Measurements from ENCODE around the gene EXD3.

EXD3 gene

DNA sequence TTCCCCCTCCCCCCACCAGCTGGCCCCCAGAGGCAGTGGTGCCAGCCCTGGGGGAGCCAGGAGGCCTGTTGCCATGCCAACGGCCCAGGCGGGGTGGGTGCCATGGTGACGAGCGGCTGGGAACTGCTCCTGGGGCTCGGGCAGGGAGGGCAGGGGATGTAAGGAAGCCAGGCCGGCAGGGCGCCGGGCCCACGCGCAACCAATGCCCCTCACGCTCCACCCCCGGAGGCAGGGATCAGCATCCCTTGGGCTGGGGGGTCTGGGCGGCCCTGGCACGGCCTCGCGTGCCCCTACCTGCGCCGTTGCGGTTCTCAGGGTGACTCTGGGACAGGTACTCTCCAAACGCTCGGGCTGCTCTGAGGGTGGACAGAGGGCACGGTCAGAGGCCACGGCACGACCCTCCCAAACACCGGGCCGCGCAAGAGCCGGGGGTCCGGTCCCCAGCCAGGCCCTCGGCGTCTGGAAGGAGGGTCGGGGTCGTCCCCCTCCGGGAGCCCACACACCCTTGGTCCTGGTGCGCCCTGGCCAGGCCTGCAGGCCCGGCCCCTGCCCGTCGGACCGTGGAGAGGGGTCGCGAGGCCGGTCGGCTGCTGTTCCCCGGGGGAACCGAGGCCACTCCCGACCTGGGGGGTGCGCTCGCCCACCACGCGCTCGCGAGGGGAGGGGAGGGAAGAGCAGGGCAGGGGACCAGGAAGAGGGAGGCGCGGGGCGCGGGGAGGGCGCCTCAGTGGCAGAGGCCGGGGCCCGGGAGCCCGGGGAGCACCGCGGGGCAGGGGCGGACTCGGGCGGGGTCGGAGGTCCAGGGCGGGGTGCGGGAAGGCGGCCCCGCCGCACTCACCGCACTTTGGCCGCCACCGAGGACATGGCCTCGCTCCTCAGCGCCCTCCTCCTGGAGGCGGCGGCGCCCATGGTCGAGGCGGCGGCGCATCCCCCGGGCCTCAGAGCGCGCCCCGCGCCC lies 35.5 kb upstream of the EXD3 start:
- DNase-seq, result no peak

DNA sequence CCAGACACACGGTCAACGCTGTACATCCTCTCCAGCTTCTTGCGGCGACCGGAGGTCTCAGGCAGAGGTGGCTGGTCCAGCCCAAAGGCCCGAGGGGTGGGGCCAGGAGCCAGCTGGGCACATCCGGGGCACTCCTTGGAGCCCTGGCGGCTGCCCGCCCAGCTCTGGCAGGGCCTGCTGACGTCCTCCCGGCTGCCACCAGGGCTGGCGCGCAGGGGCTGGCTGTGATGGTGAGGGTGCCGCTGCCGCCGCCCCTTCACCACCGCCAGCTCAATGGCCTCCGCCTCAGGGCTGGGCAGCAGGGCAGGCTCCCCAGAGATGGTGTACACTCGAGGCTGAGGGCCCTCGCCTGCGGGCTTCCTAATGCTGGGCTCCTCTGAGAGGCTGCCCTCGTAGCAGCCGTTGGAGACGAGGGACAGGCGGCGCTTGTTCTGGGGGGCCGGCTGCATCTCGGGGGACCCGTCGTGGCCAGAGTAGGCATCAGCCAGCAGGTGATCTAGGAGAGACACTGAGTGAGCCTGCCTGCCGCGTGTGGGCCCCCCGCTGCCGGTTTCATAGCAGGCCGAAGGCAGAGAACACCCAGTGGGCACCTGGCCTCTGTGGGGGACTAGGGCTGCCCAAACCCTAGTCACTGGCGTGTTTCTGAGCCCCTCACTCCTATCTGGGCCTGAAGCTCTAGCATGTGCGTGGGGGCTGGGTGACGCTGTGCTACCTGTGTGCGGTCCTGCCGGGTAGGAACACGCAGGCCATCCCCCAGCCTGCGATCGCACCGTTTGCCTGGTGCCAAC lies 34.6 kb upstream of the EXD3 start:
- DNase-seq, result no peak

DNA sequence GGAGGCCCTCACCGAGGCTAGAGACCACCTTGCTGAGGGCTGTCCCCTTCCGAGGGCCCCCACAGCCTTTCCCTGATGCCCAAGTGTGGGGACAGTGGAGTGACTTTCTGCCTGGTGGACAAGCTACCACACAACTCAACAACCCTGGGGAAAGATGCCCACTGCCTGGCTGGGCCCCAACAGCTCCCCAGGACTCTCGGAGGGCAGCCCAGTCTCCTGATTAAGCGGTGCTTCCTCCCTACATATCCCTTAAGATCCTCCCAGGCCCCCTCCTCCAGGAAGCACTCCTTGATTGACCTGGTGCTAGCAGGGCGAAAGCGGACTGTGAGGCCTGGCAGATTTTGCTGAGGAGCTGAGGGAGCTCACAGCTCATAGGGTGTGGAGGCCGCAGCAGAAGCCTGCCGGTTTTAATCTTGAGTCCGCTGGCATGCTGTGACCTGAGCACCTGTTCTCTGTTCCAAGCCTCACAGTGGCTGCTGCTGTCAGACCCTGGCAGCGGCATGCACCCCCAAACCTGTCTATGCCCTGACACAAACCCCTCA lies 34.0 kb upstream of the EXD3 start:
- DNase-seq, result no peak

DNA sequence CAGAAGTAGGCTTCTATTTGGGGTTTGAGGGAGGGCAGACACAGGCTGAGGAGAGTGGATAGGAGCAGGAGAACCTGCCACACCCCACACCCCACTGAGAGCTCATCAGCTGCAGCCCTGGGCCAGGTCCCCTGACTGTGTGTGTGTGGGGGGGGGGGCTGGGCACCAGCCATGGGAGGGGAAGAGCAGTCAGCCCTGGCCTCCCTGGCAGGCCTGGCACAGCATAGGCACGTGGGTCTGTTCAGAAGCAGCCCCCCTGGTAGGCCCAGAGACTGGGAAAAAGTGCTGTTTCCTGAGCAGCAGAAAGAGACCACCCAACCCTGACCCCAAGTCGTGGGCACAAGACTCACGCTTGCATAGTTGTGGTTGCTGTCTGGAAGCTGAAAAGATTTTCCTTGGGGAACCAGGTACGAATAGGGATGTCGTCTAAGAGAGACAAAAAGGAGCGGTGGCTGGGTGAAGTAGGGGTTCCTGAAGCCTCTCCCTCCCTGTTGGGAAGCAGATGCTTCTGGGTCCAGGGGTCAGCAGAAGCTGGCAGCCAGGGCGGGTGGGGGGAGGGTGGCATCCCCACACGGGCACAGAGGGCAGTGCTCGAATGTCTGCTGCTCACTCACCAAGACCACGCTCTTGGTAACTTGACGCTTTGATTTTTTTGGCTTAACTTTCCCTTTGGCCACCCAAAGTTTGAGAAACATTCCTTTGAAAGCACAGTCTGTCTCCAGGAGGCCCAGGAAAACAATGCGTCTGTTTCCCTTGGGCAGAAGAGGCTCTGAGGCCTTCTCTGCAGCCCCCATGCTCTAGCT lies 33.3 kb upstream of the EXD3 start:
- no peak for DNase-seq

DNA sequence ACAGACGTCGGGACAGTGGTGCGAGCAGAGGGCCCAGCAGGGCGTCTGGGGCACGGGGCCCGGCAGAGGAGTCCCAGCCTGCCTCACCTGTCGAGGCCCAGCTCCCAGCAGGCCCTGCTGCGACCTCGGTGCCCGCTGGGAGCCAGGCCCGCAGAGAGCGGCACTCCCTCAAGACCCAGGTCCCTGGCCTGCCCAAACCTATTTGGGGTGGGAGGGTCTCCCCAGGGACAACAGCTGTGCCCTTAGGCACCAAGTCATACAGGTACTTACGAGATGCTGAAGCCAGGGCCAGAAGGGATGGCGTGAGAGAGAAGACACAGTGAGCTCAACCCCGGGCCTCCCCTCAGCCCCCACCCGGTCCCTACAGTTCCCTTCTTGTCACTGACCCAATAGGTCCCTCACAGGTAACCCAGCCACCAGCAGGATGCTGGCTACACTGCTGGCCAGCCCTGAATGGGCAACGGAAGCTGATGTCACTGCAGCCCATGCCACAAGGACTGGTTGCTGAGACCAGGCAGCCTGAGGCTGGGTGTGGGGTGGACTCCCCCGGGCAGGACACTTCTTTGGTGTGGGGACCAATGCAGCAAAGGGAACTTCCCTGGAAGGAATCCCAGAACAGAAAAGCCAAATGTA lies 32.5 kb upstream of the EXD3 start:
- no peak for DNase-seq

DNA sequence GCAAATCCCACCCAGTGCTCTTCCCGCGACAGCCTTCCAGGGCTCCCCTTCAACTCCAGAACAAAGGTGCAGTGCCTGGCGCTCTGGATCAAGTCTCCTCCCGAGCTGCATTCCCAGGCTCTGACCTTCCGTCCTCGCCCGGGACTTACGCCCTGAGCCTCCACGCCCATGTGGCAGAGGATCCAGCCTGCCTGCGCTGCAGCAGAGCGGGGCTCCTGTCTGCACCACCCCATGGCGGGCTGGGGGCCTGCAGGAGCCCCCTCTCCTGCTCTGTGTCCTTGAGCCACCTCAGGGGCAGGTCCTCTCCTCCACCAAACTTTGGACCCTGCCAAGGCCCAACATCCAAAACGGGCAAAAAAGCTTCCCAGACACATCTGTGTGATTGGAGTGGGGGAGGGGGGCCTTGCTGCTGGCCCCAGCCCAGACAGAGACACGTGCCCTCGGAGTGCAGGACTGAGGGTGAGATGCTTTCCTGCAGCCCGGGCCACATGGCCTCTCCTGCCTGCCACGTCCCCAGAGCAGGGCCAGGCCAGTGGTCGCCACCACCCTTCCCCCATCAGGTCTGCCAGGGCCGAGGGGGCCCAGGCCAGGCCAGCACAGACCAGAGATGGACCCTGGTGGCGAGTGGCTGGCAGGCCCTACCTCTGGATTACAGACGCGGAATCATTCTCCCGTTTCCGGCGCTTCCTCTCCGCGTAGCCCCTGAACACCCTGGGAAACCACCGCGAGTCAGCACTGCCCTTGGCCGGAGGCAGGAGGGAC lies 31.8 kb upstream of the EXD3 start:
- peak in 1 of 2 experiments; percentile 1 for DNase-seq

DNA sequence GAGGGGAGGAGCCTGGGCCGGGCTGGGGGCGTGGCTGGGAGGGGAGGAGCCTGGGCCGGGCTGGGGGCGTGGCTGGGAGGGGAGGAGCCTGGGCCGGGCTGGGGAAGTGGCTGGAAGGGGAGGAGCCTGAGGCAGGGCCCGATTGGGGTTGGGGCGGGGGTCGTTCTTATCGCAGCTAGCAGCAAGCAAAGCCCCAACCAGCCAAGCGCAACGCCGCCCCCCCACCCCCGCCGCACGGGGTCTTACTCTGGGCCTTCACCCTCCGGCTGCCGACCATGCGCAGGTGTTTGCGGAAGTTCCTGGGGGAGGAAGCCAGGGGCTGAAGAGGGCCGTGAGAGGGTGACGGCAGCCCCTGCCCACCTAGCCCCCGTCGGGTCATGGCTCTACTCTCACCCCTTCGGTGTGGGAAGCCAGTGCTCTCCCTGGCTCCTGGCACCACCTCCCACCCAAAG lies 31.2 kb upstream of the EXD3 start:
- DNase-seq, result peak in 1 of 2 experiments; percentile 30

DNA sequence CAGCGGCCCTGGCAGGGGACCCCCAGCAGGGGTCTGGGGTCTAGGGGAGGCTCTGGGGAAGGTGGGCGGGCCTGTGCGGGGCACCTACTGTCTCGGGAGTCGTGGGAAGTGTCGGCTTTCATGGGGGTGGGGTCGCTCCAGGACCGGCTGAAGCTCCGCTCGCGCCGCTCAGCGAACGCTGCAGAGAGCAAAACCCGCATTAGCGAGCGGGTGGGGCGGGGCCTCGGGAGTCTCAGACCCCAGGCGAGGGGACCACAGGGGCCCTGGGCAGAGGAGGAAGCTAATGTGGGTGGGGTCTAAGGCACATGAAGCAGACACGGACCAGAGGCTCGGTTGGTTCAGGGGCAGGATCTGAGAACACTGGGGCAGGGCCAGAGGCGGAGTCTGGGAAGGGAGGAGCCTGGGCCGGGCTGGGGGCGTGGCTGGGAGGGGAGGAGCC lies 30.7 kb upstream of the EXD3 start:
- peak; percentile 57 to 59 for DNase-seq

DNA sequence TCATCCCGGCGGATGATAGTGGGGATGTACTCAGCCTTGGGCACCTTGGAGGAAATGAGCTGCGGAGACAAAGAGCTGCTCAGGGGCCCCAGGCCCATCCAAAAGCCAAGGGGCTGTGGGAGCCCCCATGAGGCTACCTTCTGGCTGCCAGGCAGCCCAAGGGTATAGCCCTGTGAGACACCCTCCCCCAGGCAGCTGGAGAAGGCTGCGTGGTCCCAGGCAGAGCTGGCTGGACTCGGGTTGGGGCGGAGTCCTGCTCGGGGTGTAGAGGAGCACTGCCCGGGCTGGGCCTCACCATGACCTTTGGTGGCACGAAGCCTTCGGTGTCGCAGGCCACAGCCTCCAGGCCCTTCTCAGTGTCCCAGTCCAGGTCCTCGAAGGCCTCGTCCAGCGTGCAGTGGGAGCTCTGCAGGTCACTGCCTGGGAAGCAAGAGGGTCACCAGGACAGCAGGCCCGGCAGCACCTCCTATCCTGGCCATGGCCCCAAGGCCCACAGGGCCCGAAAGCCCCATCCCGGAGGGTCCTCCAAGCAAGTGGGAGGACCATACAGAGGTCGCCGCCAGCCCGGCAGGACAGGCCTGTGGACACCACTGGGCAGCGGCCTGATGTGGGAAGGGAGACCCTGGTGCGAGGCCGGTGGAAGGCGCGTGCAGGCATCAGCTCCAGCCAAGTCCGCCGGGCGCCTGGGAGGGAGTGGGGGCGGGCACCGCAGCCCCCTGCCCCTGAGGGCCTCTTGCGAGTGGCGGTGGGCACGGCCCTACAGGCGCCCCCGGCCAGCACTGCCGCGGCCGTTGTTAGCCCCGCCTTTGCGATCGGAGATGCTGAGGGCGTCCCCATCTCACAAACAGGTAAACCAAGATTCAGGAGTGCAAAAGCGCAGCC lies 30.0 kb upstream of the EXD3 start:
- DNase-seq, result peak in 1 of 2 experiments; percentile 3

DNA sequence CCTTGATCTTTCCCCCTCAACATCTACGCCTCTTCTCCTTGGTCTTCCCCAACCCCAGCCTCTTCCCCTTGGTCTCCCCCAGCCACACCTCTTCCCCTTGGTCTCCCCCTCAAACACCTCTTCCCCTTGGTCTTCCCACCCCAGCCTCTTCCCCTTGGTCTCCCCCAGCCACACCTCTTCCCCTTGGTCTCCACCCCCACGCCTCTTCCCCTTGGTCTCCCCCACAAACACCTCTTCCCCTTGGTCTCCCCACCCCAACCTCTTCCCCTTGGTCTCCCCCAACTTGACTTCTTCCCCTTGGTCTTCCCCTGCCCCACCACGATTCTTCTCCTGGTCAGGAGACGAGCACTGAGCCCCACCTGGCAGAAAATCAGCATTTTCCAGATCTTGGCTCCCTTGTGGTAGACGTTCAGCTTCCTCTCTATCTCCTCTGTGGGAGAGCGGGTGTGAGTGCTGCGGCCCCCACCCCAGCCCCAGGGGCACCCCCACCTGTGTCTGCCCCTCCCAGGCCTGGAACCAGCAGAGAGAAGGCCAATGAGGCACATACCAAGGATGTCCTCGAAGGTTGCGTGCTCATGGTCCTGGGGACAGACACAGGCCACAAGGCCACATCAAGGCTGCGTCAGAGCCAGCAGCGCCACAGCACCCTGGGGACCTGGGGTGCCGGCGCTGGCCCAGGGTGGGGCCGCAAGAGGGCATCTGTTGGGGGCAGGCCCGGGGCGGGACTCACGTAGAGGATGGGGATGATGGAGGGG lies 29.2 kb upstream of the EXD3 start:
- no peak for DNase-seq

DNA sequence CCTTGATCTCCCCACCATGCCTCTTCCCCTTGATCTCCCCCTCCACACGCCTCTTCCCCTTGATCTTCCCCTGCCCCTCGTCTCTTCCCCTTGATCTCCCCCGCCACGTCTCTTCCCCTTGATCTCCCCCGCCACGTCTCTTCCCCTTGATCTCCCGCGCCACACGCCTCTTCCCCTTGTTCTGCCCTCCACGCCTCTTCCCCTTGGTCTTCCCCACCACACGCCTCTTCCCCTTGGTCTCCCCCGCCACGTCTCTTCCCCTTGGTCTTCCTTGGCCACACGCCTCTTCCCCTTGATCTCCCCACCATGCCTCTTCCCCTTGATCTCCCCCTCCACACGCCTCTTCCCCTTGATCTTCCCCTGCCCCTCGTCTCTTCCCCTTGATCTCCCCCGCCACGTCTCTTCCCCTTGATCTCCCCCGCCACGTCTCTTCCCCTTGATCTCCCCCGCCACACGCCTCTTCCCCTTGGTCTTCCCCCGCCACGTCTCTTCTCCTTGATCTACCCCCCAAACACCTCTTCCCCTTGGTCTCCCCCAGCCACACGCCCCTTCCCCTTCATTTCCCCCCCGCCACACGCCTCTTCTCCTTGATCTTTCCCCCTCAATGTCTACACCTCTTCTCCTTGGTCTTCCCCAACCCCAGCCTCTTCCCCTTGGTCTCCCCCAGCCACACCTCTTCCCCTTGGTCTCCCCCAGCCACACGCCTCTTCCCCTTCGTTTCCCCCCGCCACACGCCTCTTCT lies 28.5 kb upstream of the EXD3 start:
- DNase-seq, result peak in 1 of 2 experiments; percentile 40

DNA sequence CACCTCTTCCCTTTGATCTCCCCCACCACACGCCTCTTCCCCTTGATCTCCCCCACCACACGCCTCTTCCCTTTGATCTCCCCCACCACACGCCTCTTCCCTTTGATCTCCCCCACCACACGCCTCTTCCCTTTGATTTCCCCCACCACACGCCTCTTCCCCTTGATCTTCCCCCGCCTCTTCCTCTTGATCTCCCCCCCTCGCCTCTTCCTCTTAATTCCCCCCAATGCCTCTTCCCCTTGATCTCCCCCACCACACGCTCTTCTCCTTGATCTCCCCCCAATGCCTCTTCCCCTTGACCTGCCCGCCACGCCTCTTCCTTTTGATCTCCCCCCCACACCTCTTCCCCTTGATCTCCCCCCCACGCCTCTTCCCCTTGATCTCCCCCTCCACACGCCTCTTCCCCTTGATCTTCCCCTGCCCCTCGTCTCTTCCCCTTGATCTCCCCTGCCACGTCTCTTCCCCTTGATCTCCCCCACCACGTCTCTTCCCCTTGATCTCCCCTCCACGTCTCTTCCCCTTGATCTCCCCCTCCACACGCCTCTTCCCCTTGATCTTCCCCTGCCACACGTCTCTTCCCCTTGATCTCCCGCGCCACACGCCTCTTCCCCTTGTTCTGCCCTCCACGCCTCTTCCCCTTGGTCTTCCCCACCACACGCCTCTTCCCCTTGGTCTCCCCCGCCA lies 27.7 kb upstream of the EXD3 start:
- DNase-seq, result peak in 1 of 2 experiments; percentile 60

DNA sequence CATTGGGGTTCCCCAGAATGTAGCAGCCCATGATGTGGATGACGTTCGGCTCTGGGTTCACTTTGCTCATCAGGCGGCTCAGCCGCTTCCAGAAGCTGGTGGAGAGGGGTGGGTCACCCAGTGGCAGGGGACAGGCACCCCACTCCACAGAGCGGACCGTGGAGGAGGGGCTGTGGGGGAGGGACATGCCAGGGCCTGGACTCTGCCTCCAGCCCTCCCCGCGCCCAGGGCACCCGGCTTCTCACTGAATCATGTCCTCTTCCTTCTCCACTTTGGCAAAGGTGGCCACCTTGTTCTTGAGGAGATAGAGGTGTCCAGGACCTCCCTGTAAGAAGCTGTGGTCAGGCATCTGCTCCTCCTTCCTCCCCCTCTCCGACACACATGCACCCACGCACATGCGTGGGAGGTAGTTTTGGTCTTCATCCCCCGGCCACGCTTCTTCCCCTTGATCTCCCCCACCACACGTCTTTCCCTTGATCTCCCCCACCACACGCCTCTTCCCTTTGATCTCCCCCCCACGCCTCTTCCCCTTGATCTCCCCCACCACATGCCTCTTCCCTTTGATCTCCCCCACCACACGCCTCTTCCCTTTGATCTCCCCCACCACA lies 27.1 kb upstream of the EXD3 start:
- DNase-seq, result peak in 1 of 2 experiments; percentile 79

DNA sequence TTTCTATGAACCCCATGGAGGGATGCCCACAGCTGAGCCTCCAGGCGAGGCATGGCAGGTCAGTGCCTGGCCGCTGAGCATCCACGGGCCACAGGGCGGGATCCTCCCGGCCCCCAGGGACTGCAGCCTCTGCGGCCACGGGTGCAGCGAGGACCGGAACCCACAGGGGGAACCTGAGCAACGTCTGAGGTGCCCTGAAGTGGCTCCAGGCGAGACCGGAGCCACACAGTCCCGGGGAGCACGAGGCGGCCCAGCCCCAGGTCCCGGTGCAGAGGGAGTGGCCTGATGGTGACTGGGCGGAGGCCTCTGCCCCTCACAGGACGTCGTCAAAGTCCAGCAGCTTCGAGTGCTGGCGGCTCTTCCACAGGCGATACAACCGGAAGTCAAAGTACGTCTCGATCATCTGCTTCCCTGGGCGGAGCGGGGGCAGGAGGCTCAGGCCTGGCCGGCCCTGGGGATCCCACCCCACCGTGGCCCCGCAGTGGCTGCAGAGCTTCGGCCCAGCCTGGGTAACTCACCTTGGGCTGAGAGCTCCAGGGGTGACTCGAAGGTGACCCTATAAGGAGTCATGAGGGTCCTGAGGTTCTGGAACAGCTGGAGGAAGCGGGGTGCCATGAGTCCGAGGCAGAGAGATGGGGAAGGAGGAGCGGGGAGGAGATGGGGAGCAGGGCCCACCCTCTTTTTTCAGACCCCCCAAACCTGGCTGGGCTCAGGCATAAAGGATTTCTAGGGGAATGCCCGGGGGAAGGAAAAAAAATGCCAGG lies 26.3 kb upstream of the EXD3 start:
- no peak for DNase-seq

DNA sequence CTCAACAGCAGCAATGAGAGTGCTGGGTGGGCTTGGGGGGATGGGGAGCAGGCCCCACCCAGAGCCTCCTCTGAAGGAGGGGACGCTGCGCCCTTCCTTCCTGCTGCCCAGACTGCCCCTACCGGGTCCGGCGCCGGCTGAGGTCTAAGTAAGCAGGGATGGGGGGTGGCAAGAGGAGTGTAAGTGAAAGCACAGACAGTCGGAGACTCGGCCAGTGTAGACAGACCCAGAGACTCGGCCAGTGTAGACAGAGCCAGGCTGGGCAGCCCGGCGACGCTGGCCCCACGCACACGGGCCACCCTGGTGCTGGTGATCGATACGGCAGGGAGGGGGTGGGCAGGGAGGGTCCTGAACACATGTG lies 25.6 kb upstream of the EXD3 start:
- no peak for DNase-seq

DNA sequence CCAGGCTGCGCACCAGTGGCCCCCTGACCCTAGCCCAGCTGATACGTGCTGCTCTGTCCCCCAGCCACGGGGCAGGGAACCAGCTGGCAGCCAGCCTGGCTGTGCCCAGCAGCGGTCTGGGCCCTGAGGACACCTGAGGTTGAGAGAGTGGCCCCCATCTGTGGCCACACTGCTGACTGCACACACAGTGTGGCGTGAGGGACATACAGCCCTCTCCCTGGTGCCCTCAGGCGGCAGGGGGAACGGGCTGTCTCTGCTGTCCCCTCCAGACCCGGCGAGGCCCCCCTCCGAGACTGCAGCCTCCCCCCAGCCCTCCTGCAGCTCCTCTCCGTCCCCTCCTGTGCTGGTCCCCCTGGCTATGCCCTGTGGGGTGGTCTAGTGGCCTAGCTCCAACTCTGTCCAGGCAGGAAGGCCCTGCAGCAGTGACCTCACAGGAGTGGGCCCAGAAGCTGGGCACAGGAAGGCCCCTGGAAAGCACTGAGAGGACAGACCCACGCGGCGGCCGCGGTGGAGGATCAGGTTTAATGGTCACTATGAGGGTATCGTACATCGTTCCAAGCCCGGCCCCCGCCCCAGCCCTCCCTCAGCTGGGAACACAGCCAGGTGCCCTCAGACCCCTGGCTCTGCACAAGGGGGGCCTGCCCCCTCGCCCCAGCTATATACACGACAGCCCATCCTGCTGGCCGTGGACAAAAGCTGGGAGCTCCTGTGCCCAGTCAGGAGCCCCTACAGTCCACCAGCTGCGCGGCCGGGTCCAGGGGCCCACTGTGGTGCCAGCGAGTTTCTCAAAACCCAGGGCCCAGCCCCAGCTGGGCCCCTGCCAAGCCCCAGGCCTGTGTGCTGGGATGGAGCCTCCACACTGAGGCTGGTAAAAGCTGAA lies 25.0 kb upstream of the EXD3 start:
- no peak for DNase-seq

All from stimulated activated CD4-positive, alpha-beta T cell treated with anti-CD3 and anti-CD28 coated beads, Interleukin-4, amount 100 ng/mL, for 4 hours (primary cell).